ENCODE data around the gene TSC22D4.
A peak's percentile ranks its signal among the peaks of the same experiment; 100 is the strongest.
"Not testable (repeated sequence)": the region's sequence is repeated elsewhere in the genome, so short reads cannot be mapped to it uniquely, and the experiment has no call there.

Gene TSC22D4

GRCh38 chr7:100478958-100479660, at the start of gene TSC22D4:
Gene TSC22D4 (minus strand): TSS chr7:100479214. CDS start chr7:100478038, 1,176 bp downstream.
- DNase-seq (ENCODE audit: low spot score): peak; percentile 87

GRCh38 chr7:100528108-100528866, 49.3 kb upstream of the TSC22D4 start:
- DNase-seq (ENCODE audit: low spot score): not testable (repeated sequence)

GRCh38 chr7:100523192-100523591, 44.2 kb upstream of the TSC22D4 start:
- DNase-seq (ENCODE audit: low spot score): not testable (repeated sequence)

GRCh38 chr7:100521909-100522593, 43.0 kb upstream of the TSC22D4 start:
- DNase-seq (ENCODE audit: low spot score): not testable (repeated sequence)

- DNase-seq (ENCODE audit: low spot score): no peak
Measured at GRCh38 chr7:100521076-100521475, 42.1 kb upstream of the TSC22D4 start.

- no peak for DNase-seq (ENCODE audit: low spot score)
Measured at GRCh38 chr7:100520138-100520537, 41.1 kb upstream of the TSC22D4 start.

GRCh38 chr7:100519580-100519979, 40.6 kb upstream of the TSC22D4 start:
- DNase-seq (ENCODE audit: low spot score): no peak

- DNase-seq (ENCODE audit: low spot score): no peak
Measured at GRCh38 chr7:100517305-100517704, 38.3 kb upstream of the TSC22D4 start.

GRCh38 chr7:100516135-100516812, 37.3 kb upstream of the TSC22D4 start:
- DNase-seq (ENCODE audit: low spot score): peak; percentile 35

GRCh38 chr7:100515072-100515532, 36.1 kb upstream of the TSC22D4 start:
- no peak for DNase-seq (ENCODE audit: low spot score)

- DNase-seq (ENCODE audit: low spot score): no peak
Measured at GRCh38 chr7:100513212-100513810, 34.3 kb upstream of the TSC22D4 start.

GRCh38 chr7:100510437-100511239, 31.6 kb upstream of the TSC22D4 start:
- no peak for DNase-seq (ENCODE audit: low spot score)

GRCh38 chr7:100509231-100509630, 30.2 kb upstream of the TSC22D4 start:
- peak; percentile 14 for DNase-seq (ENCODE audit: low spot score)

- DNase-seq (ENCODE audit: low spot score): peak; percentile 16
Measured at GRCh38 chr7:100506356-100506923, 27.4 kb upstream of the TSC22D4 start.

GRCh38 chr7:100504887-100505611, 26.0 kb upstream of the TSC22D4 start:
- no peak for DNase-seq (ENCODE audit: low spot score)

- not testable (repeated sequence) for DNase-seq (ENCODE audit: low spot score)
Measured at GRCh38 chr7:100504031-100504430, 25.0 kb upstream of the TSC22D4 start.

GRCh38 chr7:100500743-100501142, 21.7 kb upstream of the TSC22D4 start:
- DNase-seq (ENCODE audit: low spot score): not testable (repeated sequence)

- no peak for DNase-seq (ENCODE audit: low spot score)
Measured at GRCh38 chr7:100496509-100496908, 17.5 kb upstream of the TSC22D4 start.

GRCh38 chr7:100493476-100494264, 14.7 kb upstream of the TSC22D4 start:
- peak; percentile 53 for DNase-seq (ENCODE audit: low spot score)
